Lung (tissue), 12 donors: ENCODE data around the gene MT1F. TPM values are rescaled to one million over a fixed set of nuclear protein-coding genes. Genes with fewer than 3 reads are reported as not detected.
"Not testable (repeated sequence)": the region's sequence is repeated elsewhere in the genome, so short reads cannot be mapped to it uniquely, and the experiment has no call there.

Experiments
- ATAC-seq: fragments of 200-7000 bp; cut with Tn5 transposase; one replicate; pipeline ENCODE4 v1.9.1; 2020; ENCODE audit warnings: moderate number of reproducible peaks; ENCODE audit not compliant: insufficient read depth, low FRiP score
- DNase-seq, 3 donors: peaks; one replicate each; pipeline ENCODE4 v3.0.0-alpha.2; 2013 to 2017
- H3K27ac ChIP-seq, 2 donors: one replicate each; pipeline ENCODE4 v1.5.1; 2013; ENCODE audit warnings: mild to moderate bottlenecking in 2 of 2, moderate library complexity in 2 of 2, control low read depth in 1 of 2, inconsistent platforms in 1 of 2, low read depth in 1 of 2, low read length in 1 of 2
- H3K27me3 ChIP-seq, 3 donors: one replicate each; pipeline ENCODE4 v1.5.1; 2013; ENCODE audit warnings: low read length in 2 of 3; ENCODE audit not compliant: control insufficient read depth in 3 of 3, insufficient read depth in 3 of 3
- H3K36me3 ChIP-seq, 4 donors: one replicate each; pipeline ENCODE4 v1.5.1; 2013; ENCODE audit warnings: low read length in 4 of 4, mild to moderate bottlenecking in 1 of 4, moderate library complexity in 1 of 4; ENCODE audit not compliant: control insufficient read depth in 4 of 4, insufficient read depth in 4 of 4
- H3K4me1 ChIP-seq, 5 donors: one replicate each; pipeline ENCODE4 v1.5.1; 2013; ENCODE audit warnings: low read length in 5 of 5, mild to moderate bottlenecking in 2 of 5, moderate library complexity in 1 of 5; ENCODE audit not compliant: control insufficient read depth in 5 of 5, insufficient read depth in 5 of 5
- H3K4me3 ChIP-seq: one replicate; pipeline ENCODE4 v1.5.1; 2013; ENCODE audit warnings: mild to moderate bottlenecking, control low read depth, moderate library complexity
- H3K9ac ChIP-seq, 2 donors: one replicate each; pipeline ENCODE4 v1.5.1; 2013; ENCODE audit warnings: low read length in 2 of 2, control low read depth in 1 of 2; ENCODE audit not compliant: insufficient read depth in 1 of 2
- H3K9me3 ChIP-seq, 4 donors: one replicate each; pipeline ENCODE4 v1.5.1; 2013; ENCODE audit warnings: low read length in 3 of 4, mild to moderate bottlenecking in 1 of 4, moderate library complexity in 1 of 4; ENCODE audit not compliant: control insufficient read depth in 4 of 4, insufficient read depth in 3 of 4
- WGBS, 2 donors: extraction: QIAGEN DNeasy Blood & Tissue Kit; methylation state at CpG; one replicate each; pipeline ENCODE4 v1.1.7; 2013; 5-methylcytosine and 5-hydroxymethylcytosine counted together
- polyA plus RNA-seq, 2 donors: library from polyadenylated mRNA; stranded (reverse); fragments of 200-250 nt; gene quantifications; one replicate each; pipeline ENCODE4 v1.2.1, GENCODE V29; 2013
- total RNA-seq, 2 donors: library from RNA; depleted of rRNA in 1 of 2; stranded (reverse); fragments of >200 nt in 1 of 2; gene quantifications; one replicate each; pipeline ENCODE4 v1.2.1, GENCODE V29; 2014 to 2021
- TF ChIP-seq, protein P1 (sequence below): IDR thresholded peaks from 2 replicates; pipeline ENCODE4 v1.5.1; 2012; ENCODE audit warnings: mild to moderate bottlenecking; ENCODE audit errors: control extremely low read depth, extremely low read depth
- donor health status: control.
- donor health status: control.
- donor health status: Bipolar disorder and iron deficiency.
- donor health status: healthy.
- donor health status: DM: yes; HTN: yes; CAD: no.

The MT1F gene
- total and polyA plus RNA-seq, 4 donors, result 3.6 to 42.0 (median 20.9) TPM

DNA sequence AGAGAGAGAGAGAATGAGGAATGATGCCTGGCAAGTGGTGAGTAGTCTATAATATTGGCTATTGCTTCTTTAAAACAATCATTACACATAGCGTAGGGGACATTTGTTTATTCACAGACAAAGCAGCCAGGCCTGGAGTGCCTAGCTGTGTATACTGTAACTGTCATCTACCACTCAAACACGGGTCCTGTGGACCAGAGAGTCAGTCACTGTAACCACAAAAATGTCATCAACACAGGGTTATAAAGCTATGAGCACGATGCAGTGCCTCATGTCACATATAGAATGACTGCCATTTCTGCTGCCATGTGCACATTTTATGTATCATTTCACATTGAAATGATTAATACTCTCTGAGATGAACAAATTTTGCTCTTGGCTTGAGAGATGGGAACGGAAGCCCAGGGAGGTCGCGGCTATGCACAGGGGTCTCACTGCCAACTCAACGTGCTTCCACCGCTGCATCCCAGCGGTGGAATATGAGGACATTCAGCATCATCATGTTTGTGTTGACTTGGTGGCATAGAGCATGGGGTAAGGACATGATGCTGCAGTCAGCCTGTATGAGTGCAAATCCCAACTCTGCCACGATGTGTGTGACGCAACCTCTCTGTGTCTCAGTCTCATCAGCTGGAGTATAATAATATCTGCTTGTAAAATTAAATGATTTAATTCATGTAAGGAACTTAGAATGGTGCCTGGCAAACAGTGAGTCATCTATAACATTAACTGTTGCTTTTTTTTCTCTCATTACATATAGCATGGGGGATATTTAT, 15.2 kb downstream of the MT1F start:
- peaks cover 3 to 77% (median 64%) of the 10 kb centered on the region in 3 donors for H3K27me3 ChIP-seq
- WGBS, 2 donors, result 80% methylated on average over 11 of the region's 11 CpGs

DNA sequence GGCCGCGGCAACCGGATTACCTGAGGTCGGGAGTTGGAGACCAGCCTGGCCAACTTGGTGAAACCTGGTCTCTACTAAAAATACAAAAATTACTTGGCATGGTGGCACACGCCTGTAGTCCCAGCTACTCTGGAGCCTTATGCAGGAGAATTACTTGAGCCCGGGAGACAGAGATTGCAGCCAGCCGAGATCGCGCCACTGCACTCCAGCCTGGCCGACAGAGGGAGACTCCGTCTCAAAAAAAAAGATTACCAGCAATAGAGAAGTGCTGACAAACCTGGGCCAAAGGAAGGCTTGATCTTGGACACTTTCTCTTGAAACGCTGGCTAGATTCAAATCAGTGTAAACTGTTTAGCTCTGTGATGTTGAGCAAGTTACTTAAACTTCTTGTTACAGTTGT, 16.2 kb downstream of the MT1F start:
- DNase-seq (peak; percentile 39 to 56 (median 48)), ATAC-seq (peak; percentile 50)
- Histone ChIP-seq H3K4me1 (peaks cover 0 to 15% (median 4%) of the 10 kb centered on the region in 5 donors), H3K27ac (no peak overlapping the region), H3K36me3 (no peaks in the 10 kb centered on the region), H3K27me3 (peaks cover under 1 to 68% (median 55%) of the 10 kb centered on the region in 3 donors), H3K9ac (no peak overlapping the region), H3K4me3 (no peak overlapping the region), H3K9me3 (no peaks in the 10 kb centered on the region)
- 35 to 43% methylated on average over 12 of the region's 12 CpGs for WGBS, 2 donors
- TF ChIP-seq, protein P1, sequence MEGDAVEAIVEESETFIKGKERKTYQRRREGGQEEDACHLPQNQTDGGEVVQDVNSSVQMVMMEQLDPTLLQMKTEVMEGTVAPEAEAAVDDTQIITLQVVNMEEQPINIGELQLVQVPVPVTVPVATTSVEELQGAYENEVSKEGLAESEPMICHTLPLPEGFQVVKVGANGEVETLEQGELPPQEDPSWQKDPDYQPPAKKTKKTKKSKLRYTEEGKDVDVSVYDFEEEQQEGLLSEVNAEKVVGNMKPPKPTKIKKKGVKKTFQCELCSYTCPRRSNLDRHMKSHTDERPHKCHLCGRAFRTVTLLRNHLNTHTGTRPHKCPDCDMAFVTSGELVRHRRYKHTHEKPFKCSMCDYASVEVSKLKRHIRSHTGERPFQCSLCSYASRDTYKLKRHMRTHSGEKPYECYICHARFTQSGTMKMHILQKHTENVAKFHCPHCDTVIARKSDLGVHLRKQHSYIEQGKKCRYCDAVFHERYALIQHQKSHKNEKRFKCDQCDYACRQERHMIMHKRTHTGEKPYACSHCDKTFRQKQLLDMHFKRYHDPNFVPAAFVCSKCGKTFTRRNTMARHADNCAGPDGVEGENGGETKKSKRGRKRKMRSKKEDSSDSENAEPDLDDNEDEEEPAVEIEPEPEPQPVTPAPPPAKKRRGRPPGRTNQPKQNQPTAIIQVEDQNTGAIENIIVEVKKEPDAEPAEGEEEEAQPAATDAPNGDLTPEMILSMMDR, result peak; percentile 5

More for the DNA sequence above, 15.2 kb downstream of the MT1F start:
- Histone ChIP-seq H3K4me3 (no peak overlapping the region), H3K9me3 (no peaks in the 10 kb centered on the region), H3K4me1 (peaks cover 0 to 17% (median 6%) of the 10 kb centered on the region in 5 donors), H3K36me3 (no peaks in the 10 kb centered on the region), H3K27ac (no peak overlapping the region), H3K9ac (no peak overlapping the region)
- DNase-seq (no peak), ATAC-seq (no peak)
- TF ChIP-seq, protein P1, result no peak

DNA sequence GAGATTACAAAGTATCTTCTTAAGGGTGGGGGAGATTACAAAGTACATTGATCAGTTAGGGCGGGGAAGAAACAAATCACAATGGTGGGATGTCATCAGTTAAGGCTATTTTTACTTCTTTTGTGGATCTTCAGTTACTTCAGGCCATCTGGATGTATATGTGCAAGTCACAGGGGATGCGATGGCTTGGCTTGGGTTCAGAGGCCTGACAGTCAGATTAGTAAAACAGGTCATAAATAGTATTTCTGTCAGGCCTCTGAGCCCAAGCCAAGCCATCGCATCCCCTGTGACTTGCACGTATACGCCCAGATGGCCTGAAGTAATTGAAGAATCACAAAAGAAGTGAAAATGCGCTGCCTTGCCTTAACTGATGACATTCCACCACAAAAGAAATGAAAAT, 16.8 kb downstream of the MT1F start:
- Histone ChIP-seq H3K4me1 (peaks cover 0 to 12% (median 2%) of the 10 kb centered on the region in 5 donors), H3K27me3 (peaks cover 0 to 63% (median 51%) of the 10 kb centered on the region in 3 donors)
- H3K27ac ChIP-seq, DNase-seq, ATAC-seq, H3K9me3 ChIP-seq, H3K9ac ChIP-seq, H3K4me3 ChIP-seq, H3K36me3 ChIP-seq: not testable (repeated sequence)
- 85% methylated on average over 6 of the region's 6 CpGs for WGBS, 2 donors

DNA sequence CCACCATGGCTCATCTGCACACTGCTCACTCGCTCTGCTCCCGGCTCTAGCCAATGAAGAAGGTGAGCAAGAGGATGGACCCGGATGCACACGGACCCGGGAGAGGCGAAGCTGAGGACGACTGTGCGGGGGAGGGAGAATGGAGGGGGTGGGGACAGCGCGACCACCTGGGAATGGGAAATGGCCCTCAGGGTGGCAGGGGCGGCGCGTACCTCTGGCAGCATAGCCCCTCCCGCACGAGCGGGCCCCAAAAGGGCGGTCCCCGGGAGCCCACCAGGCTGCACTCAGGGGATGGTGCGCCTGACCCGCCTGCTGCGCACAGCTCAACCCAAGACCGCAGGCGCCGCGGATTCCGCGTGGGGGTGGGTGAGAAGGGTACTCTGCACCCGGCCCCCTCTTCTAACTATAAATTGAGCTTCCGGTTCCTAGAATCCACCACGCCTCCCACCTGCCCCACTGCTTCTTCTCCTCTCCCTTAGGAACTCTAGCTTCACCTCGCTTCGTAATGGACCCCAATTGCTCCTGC, 18.0 kb downstream of the MT1F start:
- 4 to 16% methylated on average over 31 to 32 of the region's 32 CpGs for WGBS, 2 donors
- no peak overlapping the region for H3K9ac ChIP-seq
- H3K27ac ChIP-seq, result no peak overlapping the region
- H3K4me3 ChIP-seq, result no peak overlapping the region
- ATAC-seq, result no peak
- H3K27me3 ChIP-seq, result peaks cover 0 to 52% (median 39%) of the 10 kb centered on the region in 3 donors
- TF ChIP-seq, protein P1, result no peak
- no peaks in the 10 kb centered on the region for H3K36me3 ChIP-seq
- no peaks in the 10 kb centered on the region for H3K9me3 ChIP-seq
- DNase-seq, result no peak
- H3K4me1 ChIP-seq, result peaks cover 0 to 9% (median 0%) of the 10 kb centered on the region in 5 donors
